Measurements from ENCODE around the gene BCAS3. TPM values are rescaled to one million over a fixed set of nuclear protein-coding genes. Genes with fewer than 3 reads are reported as not detected.

BCAS3 gene
- total RNA-seq, 2 donors from 2014 or later: 44.1 to 71.5 TPM

DNA sequence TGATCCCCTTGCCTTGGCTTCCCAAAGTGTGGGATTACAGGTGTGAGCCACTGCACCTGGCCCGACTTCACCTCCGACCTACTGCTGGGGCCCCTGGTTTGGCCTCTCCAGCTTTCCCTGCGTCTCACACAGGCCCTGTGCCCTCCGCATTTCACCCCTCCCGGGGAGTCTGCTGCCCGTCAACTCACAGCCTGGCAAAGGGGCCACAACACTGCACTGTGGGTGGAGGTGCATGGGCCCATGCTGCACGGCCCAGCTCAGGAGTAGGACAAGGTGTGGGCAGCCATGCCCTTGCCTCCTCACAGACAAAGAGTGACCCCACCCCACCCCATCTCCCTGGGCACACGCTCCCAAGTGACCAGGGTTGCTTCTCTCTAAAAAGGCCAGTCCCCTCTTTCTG, 709.4 kb downstream of the BCAS3 start:
- intact Hi-C loops (cut with DNase I): no loop called here
- Histone ChIP-seq H3K4me3 (no peak overlapping the region), H3K9me3 (no peaks in the 10 kb centered on the region), H3K27me3 (no peaks in the 10 kb centered on the region), H3K27ac (no peak overlapping the region), H3K4me1 (peaks cover 5% of the 10 kb centered on the region), H3K36me3 (replicated peaks in 1 of 2; ENCODE audit: insufficient read depth in 1 of 2, low read depth in 2 of 2) (no peaks in the 10 kb centered on the region)
- DNase-seq: no peak
- no peak for ATAC-seq
- TF ChIP-seq, protein P1, sequence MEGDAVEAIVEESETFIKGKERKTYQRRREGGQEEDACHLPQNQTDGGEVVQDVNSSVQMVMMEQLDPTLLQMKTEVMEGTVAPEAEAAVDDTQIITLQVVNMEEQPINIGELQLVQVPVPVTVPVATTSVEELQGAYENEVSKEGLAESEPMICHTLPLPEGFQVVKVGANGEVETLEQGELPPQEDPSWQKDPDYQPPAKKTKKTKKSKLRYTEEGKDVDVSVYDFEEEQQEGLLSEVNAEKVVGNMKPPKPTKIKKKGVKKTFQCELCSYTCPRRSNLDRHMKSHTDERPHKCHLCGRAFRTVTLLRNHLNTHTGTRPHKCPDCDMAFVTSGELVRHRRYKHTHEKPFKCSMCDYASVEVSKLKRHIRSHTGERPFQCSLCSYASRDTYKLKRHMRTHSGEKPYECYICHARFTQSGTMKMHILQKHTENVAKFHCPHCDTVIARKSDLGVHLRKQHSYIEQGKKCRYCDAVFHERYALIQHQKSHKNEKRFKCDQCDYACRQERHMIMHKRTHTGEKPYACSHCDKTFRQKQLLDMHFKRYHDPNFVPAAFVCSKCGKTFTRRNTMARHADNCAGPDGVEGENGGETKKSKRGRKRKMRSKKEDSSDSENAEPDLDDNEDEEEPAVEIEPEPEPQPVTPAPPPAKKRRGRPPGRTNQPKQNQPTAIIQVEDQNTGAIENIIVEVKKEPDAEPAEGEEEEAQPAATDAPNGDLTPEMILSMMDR (IDR thresholded peaks at IDR 0.05): no peak
- TF ChIP-seq POLR2A (IDR thresholded peaks at IDR 0.05): no peak
- 91 to 98% methylated on average over 8 of the region's 8 CpGs for WGBS, 2 donors

DNA sequence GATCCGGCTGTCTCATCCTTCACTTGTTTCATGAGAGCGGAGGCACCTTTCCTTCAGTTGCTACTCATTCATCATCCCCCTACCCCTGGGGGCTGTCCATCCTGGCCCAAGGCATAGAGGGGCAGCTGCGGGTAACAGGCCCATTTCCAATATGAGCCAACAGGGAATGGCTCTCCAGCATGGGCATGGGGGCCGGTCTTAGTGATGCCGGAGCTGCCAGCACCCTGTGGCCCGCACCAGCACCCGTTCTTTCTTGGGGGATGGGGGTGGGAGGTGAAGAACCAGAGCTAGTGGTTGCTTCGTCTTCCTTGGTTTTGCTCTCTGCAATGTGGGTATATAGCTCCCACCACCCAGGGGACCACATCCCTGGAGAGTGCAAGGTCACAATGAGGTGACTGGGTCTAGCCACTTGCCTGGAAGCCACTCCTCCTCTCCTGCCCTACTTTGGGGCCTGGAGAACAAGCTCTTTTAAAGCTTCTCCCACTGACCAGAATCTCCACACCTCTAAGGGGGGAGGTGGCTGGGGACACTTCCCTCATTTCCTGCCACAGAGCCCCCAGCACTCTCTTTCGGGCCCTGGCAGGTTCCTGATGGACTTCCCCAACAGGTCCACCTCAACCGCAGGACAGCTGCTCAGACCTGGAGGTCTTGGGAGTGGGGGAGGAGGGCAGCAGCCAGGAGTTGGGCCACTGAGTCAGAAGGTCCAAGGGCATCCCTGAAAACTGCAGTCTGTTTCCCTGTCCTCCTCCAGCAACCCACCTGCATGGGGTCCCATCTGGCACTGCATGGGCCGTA, 710.1 kb downstream of the BCAS3 start:
- TF ChIP-seq, protein P1 (IDR thresholded peaks at IDR 0.05): no peak
- TF ChIP-seq POLR2A (IDR thresholded peaks at IDR 0.05): no peak
- DNase-seq (no peak), ATAC-seq (no peak)
- Histone ChIP-seq H3K27ac (no peak overlapping the region), H3K4me3 (no peak overlapping the region), H3K4me1 (peaks cover 5% of the 10 kb centered on the region), H3K9me3 (no peaks in the 10 kb centered on the region), H3K27me3 (no peaks in the 10 kb centered on the region), H3K36me3 (replicated peaks in 1 of 2; ENCODE audit: insufficient read depth in 1 of 2, low read depth in 2 of 2) (no peaks in the 10 kb centered on the region)
- intact Hi-C loops (cut with DNase I): no loop called here
- WGBS, 2 donors: 92 to 94% methylated on average over 7 to 11 of the region's 11 CpGs

DNA sequence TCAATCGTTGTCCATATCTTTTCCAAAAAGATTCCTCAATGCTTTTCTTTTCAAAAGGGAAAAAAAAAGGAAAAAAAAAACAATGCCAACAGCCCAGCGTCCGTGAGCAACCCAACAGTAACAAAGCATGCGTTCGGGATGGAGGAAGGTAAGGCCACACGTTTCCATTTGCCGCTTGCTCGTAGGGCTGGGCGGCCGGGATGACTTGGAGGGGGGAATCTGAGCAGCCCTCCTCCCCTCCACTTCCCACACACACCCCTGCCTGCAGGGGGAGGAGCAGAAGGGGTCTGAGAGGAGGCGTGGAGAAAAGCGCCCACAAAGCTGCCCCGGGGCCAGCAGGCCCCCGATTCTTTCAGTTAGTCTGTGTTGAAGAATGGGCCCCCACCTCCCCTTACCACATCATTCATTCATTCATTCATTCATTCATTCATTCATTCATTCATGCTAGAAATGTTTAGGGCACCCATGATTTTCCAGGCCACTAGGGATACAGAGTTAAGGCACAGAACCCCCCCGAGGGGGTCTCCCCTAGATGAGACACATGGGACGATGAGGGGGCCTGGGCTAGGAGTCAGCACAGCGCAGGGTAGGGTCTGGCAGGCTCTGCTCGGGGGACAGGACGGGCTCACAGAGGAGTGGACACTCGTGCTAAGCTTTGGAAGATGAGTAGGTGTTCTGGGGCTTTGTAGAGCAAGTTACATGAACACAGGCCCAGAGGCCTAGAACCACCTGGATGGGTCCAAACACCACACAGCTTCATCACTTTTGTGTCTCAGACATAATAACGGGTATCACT, 711.1 kb downstream of the BCAS3 start:
- ATAC-seq (no peak), DNase-seq (no peak)
- no peaks in the 10 kb centered on the region for H3K9me3 ChIP-seq
- no peak for TF ChIP-seq POLR2A (IDR thresholded peaks at IDR 0.05)
- TF ChIP-seq, protein P1 (IDR thresholded peaks at IDR 0.05): no peak
- intact Hi-C loops (cut with DNase I): no loop called here
- H3K4me1 ChIP-seq: peaks cover 5% of the 10 kb centered on the region
- no peak overlapping the region for H3K27ac ChIP-seq
- no peak overlapping the region for H3K4me3 ChIP-seq
- no peaks in the 10 kb centered on the region for H3K27me3 ChIP-seq
- no peaks in the 10 kb centered on the region for H3K36me3 ChIP-seq (replicated peaks in 1 of 2; ENCODE audit: insufficient read depth in 1 of 2, low read depth in 2 of 2)
- whole genome bisulfite sequencing, 2 donors: 88 to 89% methylated on average over 21 of the region's 21 CpGs

DNA sequence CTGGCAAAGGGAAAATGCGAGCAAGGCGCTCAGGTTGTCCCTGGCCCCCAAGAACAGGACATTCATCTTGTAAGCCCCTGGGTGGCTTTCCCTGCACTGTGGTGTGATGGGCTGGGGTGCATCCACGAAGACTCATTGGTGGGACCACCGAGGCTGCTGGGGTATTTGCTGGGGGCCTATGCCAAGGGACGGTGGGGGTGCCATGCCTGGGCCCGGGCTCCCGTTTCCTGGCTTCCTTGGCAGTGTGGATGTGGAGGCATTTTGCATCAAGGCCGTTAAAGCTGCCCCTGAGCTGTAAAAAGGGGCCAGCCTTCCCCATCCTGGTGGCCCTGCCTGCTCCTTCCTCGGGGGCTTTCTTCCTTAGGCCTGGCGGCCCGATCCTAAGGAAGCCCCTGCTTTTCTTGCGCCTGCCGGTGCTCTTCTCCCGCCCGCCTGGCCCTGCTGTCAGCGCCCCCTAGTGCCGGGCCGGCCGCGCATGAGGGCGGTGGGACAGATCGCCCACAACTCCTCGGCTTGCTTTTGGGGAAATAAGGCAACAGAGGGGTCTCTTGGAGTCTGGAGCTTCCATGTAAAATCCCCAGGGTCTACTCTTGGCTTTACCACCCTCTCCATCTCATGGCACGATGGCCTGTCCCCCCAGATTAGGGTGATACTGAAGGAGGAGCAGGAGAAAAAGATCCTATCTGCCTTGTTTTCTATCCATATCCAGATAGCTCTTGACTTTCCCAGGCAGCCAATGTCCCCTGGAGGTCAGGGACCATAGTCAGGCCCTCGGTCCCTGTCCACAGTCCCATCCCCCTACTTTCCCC, 712.2 kb downstream of the BCAS3 start:
- Histone ChIP-seq H3K36me3 (replicated peaks in 1 of 2; ENCODE audit: insufficient read depth in 1 of 2, low read depth in 2 of 2) (no peaks in the 10 kb centered on the region), H3K9me3 (no peaks in the 10 kb centered on the region), H3K27me3 (no peaks in the 10 kb centered on the region), H3K4me1 (peaks cover 5% of the 10 kb centered on the region), H3K27ac (no peak overlapping the region), H3K4me3 (no peak overlapping the region)
- TF ChIP-seq, protein P1 (IDR thresholded peaks at IDR 0.05): peak; percentile 57 to 79 (median 69)
- TF ChIP-seq POLR2A (IDR thresholded peaks at IDR 0.05): no peak
- DNase-seq (peak in 2 of 4 donors; percentile 41 to 52), ATAC-seq (peak; percentile 56)
- intact Hi-C loops (cut with DNase I): loop anchor here (10.0 kb wide), 1 partner anchor 665 kb away; no protein-coding TSS in a partner anchor
- WGBS, 2 donors: 21 to 29% methylated on average over 22 to 25 of the region's 25 CpGs

Measured in body of pancreas (tissue), 4 donors.